WTC11 (cell line): ENCODE data around the gene LHFPL6. TPM values are rescaled to one million over a fixed set of nuclear protein-coding genes. Genes with fewer than 3 reads are reported as not detected.

Source experiments
- ATAC-seq: fragments of 200-7000 bp; cut with Tn5 transposase; 2 replicates; pipeline ENCODE4 v1.10.0; 2021; ENCODE audit warnings: mild to moderate bottlenecking, moderate library complexity
- CTCF ChIA-PET: fragments of 300-600 bp; sonication (Branson Sonifier 250); formaldehyde crosslinking; loops from one replicate; lab custom pipeline; 2021; ENCODE audit warnings: antibody characterized with exemption; lab: Charles Lee
- POLR2A ChIA-PET: fragments of 350-600 bp; sonication (Branson Sonifier 250); formaldehyde crosslinking; loops from one replicate; lab custom pipeline; 2021; ENCODE audit warnings: antibody characterized with exemption; lab: Charles Lee
- DNase-seq: peaks from one replicate; pipeline ENCODE4 v3.0.0; 2021; ENCODE audit warnings: low spot score
- H3K27ac Mint-ChIP-seq: 2 replicates; pipeline ENCODE4 v1.8.0; 2021; ENCODE audit warnings: mixed read lengths
- H3K27me3 Mint-ChIP-seq: 2 replicates; pipeline ENCODE4 v1.8.0; 2021; ENCODE audit warnings: low read depth, mild to moderate bottlenecking, moderate library complexity, mixed read lengths
- H3K36me3 Mint-ChIP-seq: 2 replicates; pipeline ENCODE4 v1.8.0; 2021; ENCODE audit warnings: mixed read lengths
- H3K4me1 Mint-ChIP-seq: 2 replicates; pipeline ENCODE4 v1.8.0; 2022; ENCODE audit warnings: mixed read lengths
- H3K4me3 Mint-ChIP-seq: 2 replicates; pipeline ENCODE4 v1.8.0; 2021; ENCODE audit warnings: mild to moderate bottlenecking, moderate library complexity, mixed read lengths
- H3K9me3 Mint-ChIP-seq: 2 replicates; pipeline ENCODE4 v1.8.0; 2021; ENCODE audit warnings: mixed read lengths
- ATF1 ChIP-seq: sonication (generic); formaldehyde crosslinking; IDR thresholded peaks from 2 replicates; pipeline ENCODE4 v1.8.1; 2023; ENCODE audit warnings: mild to moderate bottlenecking, moderate library complexity, missing genetic modification reagents
- ELF4 ChIP-seq: sonication (generic); formaldehyde crosslinking; IDR thresholded peaks from 2 replicates; pipeline ENCODE4 v1.8.1; 2022; ENCODE audit warnings: low read depth, mild to moderate bottlenecking, moderate library complexity, missing genetic modification reagents
- ETV6 ChIP-seq: sonication (generic); formaldehyde crosslinking; IDR thresholded peaks from 2 replicates; pipeline ENCODE4 v1.8.1; 2022; ENCODE audit warnings: mild to moderate bottlenecking, missing genetic modification reagents
- GRHL2 ChIP-seq: fragments of 250-450 bp; sonication (Bioruptor Pico); IDR thresholded peaks from 2 replicates; pipeline ENCODE4 v1.8.0; 2022; ENCODE audit warnings: mild to moderate bottlenecking, moderate library complexity; ENCODE audit not compliant: insufficient replicate concordance, severe bottlenecking
- MYBL2 ChIP-seq: sonication (generic); formaldehyde crosslinking; IDR thresholded peaks from 2 replicates; pipeline ENCODE4 v1.8.1; 2023; ENCODE audit warnings: mild to moderate bottlenecking, moderate library complexity, missing genetic modification reagents
- NR1H2 ChIP-seq: sonication (generic); formaldehyde crosslinking; IDR thresholded peaks from 2 replicates; pipeline ENCODE4 v1.9.0; 2021; ENCODE audit warnings: mild to moderate bottlenecking, moderate library complexity, missing genetic modification reagents
- OVOL2 ChIP-seq: fragments of 250-450 bp; sonication (Bioruptor Pico); IDR thresholded peaks from 2 replicates; pipeline ENCODE4 v1.9.0; 2021; ENCODE audit warnings: mild to moderate bottlenecking, borderline replicate concordance
- RELA ChIP-seq: sonication (generic); formaldehyde crosslinking; IDR thresholded peaks from 2 replicates; pipeline ENCODE4 v1.8.1; 2022; ENCODE audit warnings: missing genetic modification reagents, mild to moderate bottlenecking, borderline replicate concordance
- RORB ChIP-seq: fragments of 250-450 bp; sonication (Bioruptor Pico); IDR thresholded peaks from 2 replicates; pipeline ENCODE4 v1.9.0; 2021; ENCODE audit warnings: mild to moderate bottlenecking
- ZNF263 ChIP-seq: sonication (generic); formaldehyde crosslinking; IDR thresholded peaks from 2 replicates; pipeline ENCODE4 v1.8.1; 2022; ENCODE audit warnings: low read depth, mild to moderate bottlenecking, moderate library complexity, missing genetic modification reagents
- ZNF671 ChIP-seq: fragments of 250-450 bp; sonication (Bioruptor Pico); IDR thresholded peaks from 2 replicates; pipeline ENCODE4 v1.8.0; 2021; ENCODE audit warnings: mild to moderate bottlenecking
- total RNA-seq: library from RNA; stranded (reverse); gene quantifications from 3 replicates; pipeline ENCODE4 v1.2.3, GENCODE V29; 2021
- TF ChIP-seq, protein P1 (sequence below): sonication (generic); formaldehyde crosslinking; IDR thresholded peaks from 2 replicates; pipeline ENCODE4 v1.8.1; 2023; ENCODE audit warnings: mild to moderate bottlenecking, missing genetic modification reagents, moderate library complexity
- TF ChIP-seq, protein P2 (sequence below): sonication (generic); formaldehyde crosslinking; IDR thresholded peaks from 2 replicates; pipeline ENCODE4 v1.8.1; 2023; ENCODE audit warnings: mild to moderate bottlenecking, missing genetic modification reagents, borderline replicate concordance
- TF ChIP-seq, protein P3 (sequence below): fragments of 250-450 bp; sonication (Bioruptor Pico); IDR thresholded peaks from 2 replicates; pipeline ENCODE4 v1.9.0; 2021; ENCODE audit warnings: mild to moderate bottlenecking, borderline replicate concordance
- TF ChIP-seq, protein P4 (sequence below): sonication (generic); formaldehyde crosslinking; IDR thresholded peaks from 2 replicates; pipeline ENCODE4 v1.8.0; 2023; ENCODE audit warnings: missing genetic modification reagents
- TF ChIP-seq, protein P5 (sequence below): fragments of 250-450 bp; sonication (Bioruptor Pico); IDR thresholded peaks from 2 replicates; pipeline ENCODE4 v2.1.2; 2022; ENCODE audit warnings: mild to moderate bottlenecking, moderate library complexity
- TF ChIP-seq, protein P6 (sequence below): sonication (generic); formaldehyde crosslinking; IDR thresholded peaks from 2 replicates; pipeline ENCODE4 v1.8.1; 2023; ENCODE audit warnings: mild to moderate bottlenecking, missing genetic modification reagents, moderate library complexity

The LHFPL6 gene
- total RNA-seq, 1 experiment from 2014 or later = 4.5 TPM

DNA sequence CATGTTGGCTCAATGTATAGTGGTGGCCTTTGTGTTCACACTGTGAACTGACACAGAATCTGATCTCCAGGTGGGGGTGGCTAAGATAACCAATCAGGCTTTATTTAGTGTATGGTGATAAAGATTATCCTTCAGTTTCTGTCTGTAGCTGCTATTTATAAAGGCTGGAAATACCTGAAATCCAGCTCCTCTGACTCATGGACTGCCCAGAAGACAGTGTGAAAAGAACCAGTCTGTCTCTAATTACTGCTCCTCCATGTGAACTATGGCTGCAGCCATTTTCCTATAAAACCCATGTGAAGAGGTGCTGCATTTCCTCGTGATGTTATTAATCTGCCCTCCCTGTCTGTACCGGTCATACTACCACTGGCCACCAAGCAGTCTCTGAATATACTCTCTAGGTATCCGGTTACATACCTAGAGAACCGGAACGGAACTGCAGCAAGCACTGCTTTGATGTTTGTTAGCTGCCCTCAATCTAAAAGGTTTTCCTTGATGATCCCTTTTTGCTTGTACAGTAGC lies 238.0 kb downstream of the LHFPL6 start (continued):
- TF ChIP-seq, protein P1, sequence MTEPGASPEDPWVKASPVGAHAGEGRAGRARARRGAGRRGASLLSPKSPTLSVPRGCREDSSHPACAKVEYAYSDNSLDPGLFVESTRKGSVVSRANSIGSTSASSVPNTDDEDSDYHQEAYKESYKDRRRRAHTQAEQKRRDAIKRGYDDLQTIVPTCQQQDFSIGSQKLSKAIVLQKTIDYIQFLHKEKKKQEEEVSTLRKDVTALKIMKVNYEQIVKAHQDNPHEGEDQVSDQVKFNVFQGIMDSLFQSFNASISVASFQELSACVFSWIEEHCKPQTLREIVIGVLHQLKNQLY = no peak
- TF ChIP-seq ELF4 (CRISPR knock-in tag) (no peak), ATF1 (CRISPR knock-in tag) (no peak), OVOL2 (CRISPR knock-in tag) (no peak)
- TF ChIP-seq, protein P2, sequence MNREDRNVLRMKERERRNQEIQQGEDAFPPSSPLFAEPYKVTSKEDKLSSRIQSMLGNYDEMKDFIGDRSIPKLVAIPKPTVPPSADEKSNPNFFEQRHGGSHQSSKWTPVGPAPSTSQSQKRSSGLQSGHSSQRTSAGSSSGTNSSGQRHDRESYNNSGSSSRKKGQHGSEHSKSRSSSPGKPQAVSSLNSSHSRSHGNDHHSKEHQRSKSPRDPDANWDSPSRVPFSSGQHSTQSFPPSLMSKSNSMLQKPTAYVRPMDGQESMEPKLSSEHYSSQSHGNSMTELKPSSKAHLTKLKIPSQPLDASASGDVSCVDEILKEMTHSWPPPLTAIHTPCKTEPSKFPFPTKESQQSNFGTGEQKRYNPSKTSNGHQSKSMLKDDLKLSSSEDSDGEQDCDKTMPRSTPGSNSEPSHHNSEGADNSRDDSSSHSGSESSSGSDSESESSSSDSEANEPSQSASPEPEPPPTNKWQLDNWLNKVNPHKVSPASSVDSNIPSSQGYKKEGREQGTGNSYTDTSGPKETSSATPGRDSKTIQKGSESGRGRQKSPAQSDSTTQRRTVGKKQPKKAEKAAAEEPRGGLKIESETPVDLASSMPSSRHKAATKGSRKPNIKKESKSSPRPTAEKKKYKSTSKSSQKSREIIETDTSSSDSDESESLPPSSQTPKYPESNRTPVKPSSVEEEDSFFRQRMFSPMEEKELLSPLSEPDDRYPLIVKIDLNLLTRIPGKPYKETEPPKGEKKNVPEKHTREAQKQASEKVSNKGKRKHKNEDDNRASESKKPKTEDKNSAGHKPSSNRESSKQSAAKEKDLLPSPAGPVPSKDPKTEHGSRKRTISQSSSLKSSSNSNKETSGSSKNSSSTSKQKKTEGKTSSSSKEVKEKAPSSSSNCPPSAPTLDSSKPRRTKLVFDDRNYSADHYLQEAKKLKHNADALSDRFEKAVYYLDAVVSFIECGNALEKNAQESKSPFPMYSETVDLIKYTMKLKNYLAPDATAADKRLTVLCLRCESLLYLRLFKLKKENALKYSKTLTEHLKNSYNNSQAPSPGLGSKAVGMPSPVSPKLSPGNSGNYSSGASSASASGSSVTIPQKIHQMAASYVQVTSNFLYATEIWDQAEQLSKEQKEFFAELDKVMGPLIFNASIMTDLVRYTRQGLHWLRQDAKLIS (CRISPR knock-in tag) = no peak

DNA sequence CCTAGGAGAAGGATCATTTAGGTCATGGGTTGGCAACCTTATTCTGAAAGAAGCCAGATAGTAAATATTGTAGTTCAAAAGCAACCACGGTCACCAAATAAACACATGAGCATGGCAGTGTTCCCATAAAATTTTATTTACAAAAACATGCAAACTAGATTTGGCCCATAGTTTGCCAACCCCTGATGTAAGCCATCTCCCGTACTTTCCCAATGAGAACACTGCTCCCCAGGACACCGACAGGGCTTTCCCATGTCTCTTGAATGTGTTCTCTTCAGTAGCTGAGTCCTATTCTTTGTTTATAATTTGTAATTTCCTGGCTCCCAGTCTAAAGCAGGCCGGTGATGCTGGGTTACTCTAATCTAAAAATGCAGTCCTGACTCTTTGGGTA lies 239.6 kb downstream of the LHFPL6 start:
- TF ChIP-seq, protein P3, sequence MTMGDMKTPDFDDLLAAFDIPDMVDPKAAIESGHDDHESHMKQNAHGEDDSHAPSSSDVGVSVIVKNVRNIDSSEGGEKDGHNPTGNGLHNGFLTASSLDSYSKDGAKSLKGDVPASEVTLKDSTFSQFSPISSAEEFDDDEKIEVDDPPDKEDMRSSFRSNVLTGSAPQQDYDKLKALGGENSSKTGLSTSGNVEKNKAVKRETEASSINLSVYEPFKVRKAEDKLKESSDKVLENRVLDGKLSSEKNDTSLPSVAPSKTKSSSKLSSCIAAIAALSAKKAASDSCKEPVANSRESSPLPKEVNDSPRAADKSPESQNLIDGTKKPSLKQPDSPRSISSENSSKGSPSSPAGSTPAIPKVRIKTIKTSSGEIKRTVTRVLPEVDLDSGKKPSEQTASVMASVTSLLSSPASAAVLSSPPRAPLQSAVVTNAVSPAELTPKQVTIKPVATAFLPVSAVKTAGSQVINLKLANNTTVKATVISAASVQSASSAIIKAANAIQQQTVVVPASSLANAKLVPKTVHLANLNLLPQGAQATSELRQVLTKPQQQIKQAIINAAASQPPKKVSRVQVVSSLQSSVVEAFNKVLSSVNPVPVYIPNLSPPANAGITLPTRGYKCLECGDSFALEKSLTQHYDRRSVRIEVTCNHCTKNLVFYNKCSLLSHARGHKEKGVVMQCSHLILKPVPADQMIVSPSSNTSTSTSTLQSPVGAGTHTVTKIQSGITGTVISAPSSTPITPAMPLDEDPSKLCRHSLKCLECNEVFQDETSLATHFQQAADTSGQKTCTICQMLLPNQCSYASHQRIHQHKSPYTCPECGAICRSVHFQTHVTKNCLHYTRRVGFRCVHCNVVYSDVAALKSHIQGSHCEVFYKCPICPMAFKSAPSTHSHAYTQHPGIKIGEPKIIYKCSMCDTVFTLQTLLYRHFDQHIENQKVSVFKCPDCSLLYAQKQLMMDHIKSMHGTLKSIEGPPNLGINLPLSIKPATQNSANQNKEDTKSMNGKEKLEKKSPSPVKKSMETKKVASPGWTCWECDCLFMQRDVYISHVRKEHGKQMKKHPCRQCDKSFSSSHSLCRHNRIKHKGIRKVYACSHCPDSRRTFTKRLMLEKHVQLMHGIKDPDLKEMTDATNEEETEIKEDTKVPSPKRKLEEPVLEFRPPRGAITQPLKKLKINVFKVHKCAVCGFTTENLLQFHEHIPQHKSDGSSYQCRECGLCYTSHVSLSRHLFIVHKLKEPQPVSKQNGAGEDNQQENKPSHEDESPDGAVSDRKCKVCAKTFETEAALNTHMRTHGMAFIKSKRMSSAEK = no peak
- no peak for TF ChIP-seq ETV6 (CRISPR knock-in tag)
- Mint-ChIP-seq H3K27me3 (peaks cover 30% of the 10 kb centered on the region), H3K27ac (no peak overlapping the region), H3K36me3 (no peaks in the 10 kb centered on the region), H3K4me3 (no peak overlapping the region), H3K9me3 (peaks cover 11% of the 10 kb centered on the region), H3K4me1 (peaks cover 20% of the 10 kb centered on the region)
- ChIA-PET CTCF (interaction anchor here (1.5 kb wide), 1 partner anchor 253 kb away, joined by 3 read pairs; no protein-coding TSS in a partner anchor), POLR2A (no interaction called here)
- DNase-seq = no peak
- no peak for ATAC-seq

DNA sequence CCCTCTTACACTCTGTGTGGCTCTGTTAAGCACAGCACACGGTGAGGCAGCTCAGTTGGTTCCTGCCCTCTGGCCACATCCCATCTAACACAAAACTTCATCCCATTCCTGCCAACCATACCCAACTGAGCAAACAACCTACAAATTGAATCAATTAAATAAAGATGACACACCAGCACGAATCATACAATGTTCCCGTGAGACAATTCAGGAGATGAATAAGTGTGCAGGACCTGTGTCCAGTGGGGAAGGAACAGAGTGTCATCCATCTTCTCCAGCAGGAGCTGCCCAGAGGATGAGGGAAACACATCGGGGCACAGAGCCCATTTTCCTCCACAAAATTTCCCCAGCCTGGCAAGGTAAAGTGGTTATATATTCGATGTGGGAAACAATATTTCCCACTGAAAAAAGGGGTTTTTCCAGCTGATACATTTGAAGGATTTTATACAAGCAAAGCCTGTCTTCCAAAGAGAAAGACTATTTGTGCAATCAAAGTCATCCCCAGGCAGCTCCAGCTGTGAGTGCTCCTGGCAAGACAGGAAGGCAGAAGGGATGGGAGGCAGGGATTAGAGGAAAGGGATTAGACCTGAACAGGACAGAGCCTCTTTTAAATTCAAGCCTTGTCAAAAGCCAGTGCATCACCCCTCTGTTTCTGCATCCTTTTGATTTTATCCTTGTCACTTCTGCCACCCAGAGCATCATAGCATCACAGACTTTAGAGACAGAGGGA lies 240.2 kb downstream of the LHFPL6 start:
- H3K27ac Mint-ChIP-seq = no peak overlapping the region
- ATAC-seq (no peak), DNase-seq (no peak)
- 0 out of 2 replicates have a peak, but pooled peaks have one; percentile 26 for TF ChIP-seq ZNF263 (CRISPR knock-in tag)
- TF ChIP-seq NR1H2 (CRISPR knock-in tag) = no peak
- H3K9me3 Mint-ChIP-seq = peaks cover 15% of the 10 kb centered on the region
- H3K36me3 Mint-ChIP-seq = no peaks in the 10 kb centered on the region
- CTCF ChIA-PET = interaction anchor here (1.5 kb wide), 1 partner anchor 253 kb away, joined by 3 read pairs; no protein-coding TSS in a partner anchor
- no peak overlapping the region for H3K4me3 Mint-ChIP-seq
- POLR2A ChIA-PET = no interaction called here
- peaks cover 24% of the 10 kb centered on the region for H3K4me1 Mint-ChIP-seq
- H3K27me3 Mint-ChIP-seq = peaks cover 26% of the 10 kb centered on the region

DNA sequence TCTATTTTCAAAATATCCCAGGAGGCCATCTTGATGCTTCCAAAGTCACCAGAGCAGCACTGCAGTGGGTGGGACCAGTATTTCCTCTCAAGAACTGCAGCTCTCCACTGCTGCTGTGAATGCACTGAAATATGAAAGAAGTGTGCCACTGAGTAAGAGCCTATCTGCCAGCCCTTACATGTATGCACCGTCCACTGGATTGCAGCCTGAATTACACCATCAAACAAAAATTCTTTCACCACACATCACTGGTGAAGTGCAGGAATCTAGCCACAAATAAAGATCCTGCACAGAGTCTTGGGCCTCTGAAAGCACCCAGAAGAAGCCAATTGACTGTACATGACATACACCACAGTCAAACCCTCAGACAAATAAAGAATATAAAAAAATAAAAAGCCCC lies 249.0 kb downstream of the LHFPL6 start:
- Mint-ChIP-seq H3K4me1 (peaks cover 37% of the 10 kb centered on the region), H3K27ac (no peak overlapping the region), H3K27me3 (peaks cover 16% of the 10 kb centered on the region), H3K36me3 (no peaks in the 10 kb centered on the region), H3K9me3 (peaks cover 6% of the 10 kb centered on the region), H3K4me3 (no peak overlapping the region)
- CTCF ChIA-PET = no interaction called here
- ATAC-seq (no peak), DNase-seq (no peak)
- POLR2A ChIA-PET = no interaction called here
- TF ChIP-seq, protein P4, sequence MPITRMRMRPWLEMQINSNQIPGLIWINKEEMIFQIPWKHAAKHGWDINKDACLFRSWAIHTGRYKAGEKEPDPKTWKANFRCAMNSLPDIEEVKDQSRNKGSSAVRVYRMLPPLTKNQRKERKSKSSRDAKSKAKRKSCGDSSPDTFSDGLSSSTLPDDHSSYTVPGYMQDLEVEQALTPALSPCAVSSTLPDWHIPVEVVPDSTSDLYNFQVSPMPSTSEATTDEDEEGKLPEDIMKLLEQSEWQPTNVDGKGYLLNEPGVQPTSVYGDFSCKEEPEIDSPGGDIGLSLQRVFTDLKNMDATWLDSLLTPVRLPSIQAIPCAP (CRISPR knock-in tag) = no peak
- TF ChIP-seq, protein P5, sequence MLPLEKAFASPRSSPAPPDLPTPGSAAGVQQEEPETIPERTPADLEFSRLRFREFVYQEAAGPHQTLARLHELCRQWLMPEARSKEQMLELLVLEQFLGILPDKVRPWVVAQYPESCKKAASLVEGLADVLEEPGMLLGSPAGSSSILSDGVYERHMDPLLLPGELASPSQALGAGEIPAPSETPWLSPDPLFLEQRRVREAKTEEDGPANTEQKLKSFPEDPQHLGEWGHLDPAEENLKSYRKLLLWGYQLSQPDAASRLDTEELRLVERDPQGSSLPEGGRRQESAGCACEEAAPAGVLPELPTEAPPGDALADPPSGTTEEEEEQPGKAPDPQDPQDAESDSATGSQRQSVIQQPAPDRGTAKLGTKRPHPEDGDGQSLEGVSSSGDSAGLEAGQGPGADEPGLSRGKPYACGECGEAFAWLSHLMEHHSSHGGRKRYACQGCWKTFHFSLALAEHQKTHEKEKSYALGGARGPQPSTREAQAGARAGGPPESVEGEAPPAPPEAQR (CRISPR knock-in tag) = no peak
- TF ChIP-seq ZNF671 (no peak), GRHL2 (CRISPR knock-in tag) (no peak), RORB (CRISPR knock-in tag) (no peak), MYBL2 (CRISPR knock-in tag) (no peak), OVOL2 (CRISPR knock-in tag) (no peak), RELA (CRISPR knock-in tag) (no peak)
- TF ChIP-seq, protein P6, sequence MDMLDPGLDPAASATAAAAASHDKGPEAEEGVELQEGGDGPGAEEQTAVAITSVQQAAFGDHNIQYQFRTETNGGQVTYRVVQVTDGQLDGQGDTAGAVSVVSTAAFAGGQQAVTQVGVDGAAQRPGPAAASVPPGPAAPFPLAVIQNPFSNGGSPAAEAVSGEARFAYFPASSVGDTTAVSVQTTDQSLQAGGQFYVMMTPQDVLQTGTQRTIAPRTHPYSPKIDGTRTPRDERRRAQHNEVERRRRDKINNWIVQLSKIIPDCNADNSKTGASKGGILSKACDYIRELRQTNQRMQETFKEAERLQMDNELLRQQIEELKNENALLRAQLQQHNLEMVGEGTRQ (CRISPR knock-in tag) = no peak
